ENCODE results near the gene KIF6.

KIF6 gene

DNA sequence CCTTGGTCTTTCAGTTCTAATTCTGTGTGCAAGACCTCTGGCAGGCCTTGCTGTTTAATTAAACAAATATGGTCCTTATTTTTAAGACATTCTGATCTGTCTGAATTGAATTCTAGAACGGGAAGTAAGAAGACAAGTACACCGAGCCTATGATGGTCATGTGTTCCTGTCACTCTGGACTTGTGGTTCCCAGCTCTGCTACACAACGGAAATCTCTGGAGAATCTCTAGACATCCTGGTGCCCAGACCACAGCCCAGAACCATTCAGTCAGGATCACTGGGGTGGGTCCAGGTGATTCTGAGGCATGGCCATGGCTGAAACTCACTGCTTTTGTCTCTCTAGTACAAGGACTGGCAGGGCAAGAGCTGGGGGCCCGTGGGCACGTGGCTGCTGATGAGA lies 386.8 kb downstream of the KIF6 start:
- DNase-seq, result no peak

DNA sequence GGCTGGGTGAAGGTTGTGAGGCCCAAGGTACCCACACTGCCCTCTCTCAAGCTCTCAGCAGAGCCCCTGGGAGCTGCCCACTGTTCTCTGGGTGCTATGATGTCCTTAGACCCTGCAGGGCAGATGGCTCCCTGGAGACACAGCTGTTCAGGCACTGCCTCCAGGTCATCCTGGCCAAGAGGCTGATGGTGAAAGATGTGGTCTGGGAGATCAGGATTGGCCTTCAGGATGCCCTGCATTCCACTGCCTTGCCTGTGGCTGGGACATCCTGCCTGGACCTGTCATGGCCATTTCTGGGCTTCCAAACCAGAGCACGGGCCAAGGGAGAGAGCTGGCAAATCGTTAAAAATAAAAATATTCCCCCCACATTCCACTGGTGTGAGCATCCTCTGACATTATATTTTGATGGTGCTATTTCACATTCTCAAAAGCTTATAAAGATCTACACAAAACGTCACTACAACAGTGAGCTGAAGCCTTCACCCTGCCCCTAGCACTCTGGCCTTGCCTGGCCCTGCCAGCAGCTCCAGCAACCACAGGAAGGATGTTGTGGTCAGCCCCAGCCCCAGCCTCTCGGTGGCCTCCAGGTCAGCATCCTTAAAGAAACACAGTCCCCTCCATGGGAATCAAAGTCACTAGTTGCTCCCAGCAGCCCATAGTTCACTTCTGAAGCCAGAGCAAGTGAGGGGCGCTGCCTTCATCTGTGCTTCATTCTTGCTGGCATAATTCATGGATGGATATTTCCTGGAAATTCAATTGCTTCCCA lies 389.2 kb downstream of the KIF6 start:
- DNase-seq, result no peak

DNA sequence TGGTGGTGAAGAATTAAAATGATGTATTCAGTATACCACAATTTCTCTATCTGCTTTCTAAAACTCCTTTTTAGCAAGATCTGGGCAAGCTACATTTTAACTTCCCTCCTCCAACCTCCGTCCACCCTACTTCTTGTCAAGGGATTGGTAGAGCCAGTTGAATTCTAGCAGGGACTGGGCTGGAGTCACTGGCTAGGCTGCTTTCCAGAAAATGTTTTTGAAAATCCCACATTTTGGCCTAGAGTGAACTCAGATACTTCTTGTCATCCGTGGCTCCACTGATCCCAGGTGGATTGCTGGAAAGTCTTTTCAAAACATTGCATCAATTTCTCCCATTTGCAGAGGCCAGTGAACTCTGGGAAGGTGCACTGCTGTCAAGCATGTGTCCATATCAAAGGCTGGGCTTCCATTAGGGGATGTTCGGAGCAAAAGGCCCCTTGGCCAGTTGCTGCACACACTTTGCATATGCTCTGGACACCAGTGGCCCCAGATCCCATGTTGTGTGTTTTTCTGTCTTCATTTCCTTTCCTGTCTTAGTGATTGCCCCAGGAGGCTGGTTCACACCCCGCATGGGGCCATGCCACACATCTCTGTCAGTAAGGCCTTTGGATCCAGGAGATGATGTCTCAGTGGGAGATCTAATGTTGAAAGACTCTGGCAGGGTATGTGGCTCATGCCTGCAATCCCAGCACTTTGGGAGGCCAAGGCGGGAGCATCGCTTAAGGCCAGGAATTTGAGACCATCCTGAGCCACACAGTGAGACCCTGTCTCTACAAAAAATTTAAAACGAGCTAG lies 391.4 kb downstream of the KIF6 start:
- no peak for DNase-seq

DNA sequence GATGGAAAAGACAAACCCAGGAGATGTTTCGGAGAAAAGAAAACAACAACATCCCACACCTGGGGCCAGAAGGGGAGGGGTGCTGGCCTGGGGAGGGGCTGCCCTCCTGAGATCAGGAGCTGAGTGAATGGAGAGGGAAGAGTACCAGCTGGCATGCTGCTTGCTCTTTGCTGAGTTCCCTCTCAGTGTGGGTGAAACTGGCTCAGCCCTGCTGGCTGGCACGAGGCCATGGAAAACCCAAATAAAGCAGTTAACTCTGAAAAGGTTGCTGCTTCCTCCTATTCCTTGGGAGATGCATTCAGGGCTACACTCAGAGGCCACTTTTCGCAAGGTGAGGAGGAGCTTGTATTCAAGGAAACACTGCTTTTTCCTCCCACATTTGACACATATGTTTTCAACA lies 394.7 kb downstream of the KIF6 start:
- no peak for DNase-seq

DNA sequence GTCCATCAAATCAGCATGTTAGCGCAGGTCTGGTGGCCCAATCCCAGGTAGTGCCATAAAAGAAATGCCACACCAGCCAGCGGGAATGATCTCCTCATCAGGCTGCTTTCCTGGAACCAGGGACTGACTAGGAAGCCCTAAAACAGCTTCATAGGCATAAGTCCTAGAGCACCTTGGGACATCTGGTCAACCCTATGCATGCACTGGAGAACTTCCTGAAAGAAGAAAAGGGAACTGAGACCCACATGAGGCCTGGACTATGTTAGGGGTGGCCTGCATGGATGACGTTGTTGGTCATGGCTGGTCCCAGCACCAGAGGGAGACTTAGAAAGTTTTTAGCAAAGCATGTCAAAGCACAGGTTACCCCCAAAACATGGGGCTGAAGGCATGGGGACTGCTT lies 395.2 kb downstream of the KIF6 start:
- DNase-seq, result no peak

DNA sequence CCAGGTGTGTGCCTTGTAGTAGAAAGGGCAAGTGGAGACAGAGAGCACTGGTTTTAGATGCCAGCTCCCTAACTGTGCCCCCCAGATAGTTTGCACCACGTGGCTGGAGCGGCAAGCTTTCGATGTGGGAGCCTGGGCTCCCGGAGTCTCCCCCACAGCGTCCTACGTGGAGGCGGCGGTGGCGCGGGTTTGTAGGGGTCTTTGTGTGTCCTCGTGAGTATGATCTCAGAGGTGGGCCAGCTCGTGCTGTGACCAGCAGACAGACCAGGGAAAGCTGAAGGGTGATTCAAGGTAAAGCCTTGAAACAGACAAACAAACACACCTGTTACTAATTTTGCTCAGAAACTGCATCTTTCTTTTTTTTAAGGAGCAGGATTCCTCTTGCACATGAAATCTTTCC lies 397.1 kb downstream of the KIF6 start:
- DNase-seq, result no peak

DNA sequence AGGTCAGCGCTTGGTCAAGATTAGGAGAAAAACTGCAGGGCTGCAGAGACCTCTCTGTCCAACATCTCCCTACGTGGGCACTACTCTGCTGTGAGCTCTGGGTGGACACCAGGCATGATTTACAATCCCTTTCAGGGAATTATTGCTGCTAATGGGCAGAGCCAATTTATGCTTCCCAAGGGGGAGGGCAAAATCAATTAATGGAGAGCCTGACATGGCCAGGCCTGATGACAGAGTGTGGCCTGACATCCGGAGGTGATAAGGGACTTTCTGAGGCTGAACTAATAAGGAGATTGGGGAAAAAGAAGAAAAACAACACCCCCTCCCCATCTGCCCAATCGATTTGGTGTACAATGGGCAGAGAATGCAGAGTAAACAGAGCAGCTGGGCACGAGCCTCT lies 397.7 kb downstream of the KIF6 start:
- no peak for DNase-seq

DNA sequence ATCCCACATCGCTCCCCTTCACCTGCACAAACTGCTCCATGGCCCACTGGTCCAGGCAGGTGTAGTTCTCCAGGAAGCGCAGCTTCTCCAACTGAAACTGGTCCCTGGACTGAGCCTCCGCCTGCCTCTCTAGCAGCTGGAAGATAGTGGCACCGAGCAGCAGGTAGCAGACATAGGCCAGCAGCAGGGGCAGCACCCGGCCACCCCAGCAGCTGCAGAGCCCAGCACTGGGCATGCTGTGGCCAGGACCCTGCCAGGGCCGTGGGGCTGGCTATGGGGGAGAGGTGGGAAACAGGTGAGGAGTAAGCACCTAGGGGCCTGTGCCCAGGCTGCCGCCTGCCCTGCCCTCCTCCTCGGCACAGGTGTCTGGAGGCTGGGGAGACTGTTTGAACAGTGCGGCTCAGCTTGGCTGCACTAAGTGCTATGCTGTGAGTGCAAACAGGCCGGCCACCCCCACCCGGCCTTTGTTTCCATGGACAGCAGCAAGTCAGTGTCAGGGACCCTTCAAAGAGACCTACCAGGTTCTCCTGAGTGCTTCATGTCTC lies 402.8 kb downstream of the KIF6 start, which contains the start of gene KCNK16:
Gene KCNK16 (minus strand): TSS at position 397 of the 545 bp plus-strand sequence. CDS start 162 bp downstream, at position 235.
- no peak for DNase-seq

DNA sequence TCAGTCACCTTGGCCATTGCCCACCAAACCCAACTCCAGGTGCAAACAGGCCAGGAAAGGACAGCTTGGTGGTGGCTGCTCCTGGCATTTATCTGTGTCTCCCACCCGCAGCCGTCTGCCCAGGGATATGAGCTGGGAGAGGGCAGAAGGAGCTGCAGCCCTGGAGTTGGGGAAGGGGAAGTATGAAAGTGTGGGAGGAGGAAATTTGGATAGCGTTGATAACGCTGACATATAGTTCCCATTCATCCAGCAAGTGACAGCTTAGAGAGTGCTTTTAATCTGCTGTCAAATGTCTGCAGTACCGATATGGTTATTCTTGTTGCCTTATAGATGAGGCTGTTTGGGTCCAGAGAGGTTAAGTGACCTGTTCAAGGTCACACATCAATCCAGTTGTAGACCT lies 403.4 kb downstream of the KIF6 start:
- no peak for DNase-seq

DNA sequence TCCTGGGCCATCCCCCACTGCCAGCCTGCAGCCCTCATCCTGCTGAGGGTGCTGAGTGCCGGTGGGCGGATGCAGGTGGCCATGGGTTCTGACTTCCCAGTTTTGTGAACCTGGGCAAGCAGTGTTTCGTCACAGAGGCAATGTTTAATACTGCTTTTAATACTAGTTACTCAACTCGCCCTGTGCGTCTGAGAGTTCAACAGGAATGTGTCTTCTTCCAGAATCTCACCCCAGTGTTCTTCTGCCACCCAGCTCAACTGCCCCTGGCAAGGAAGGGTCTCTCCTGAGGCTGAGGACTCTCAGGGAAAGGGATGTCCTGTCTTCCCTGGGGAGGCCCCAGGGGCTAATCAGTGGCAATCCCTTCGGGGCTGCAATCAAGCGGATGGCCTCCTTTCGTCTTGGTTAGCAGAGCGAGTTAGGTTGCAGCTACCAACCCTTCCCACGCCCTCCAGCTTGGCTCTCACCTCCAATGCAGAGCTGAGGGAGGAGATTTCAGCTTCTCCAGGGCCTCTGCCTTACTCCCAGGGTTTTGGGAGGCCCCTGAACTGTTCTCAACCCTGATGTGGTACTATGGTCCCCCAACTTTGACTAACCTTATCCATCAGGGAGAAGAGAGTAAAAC lies 404.7 kb downstream of the KIF6 start:
- no peak for DNase-seq

DNA sequence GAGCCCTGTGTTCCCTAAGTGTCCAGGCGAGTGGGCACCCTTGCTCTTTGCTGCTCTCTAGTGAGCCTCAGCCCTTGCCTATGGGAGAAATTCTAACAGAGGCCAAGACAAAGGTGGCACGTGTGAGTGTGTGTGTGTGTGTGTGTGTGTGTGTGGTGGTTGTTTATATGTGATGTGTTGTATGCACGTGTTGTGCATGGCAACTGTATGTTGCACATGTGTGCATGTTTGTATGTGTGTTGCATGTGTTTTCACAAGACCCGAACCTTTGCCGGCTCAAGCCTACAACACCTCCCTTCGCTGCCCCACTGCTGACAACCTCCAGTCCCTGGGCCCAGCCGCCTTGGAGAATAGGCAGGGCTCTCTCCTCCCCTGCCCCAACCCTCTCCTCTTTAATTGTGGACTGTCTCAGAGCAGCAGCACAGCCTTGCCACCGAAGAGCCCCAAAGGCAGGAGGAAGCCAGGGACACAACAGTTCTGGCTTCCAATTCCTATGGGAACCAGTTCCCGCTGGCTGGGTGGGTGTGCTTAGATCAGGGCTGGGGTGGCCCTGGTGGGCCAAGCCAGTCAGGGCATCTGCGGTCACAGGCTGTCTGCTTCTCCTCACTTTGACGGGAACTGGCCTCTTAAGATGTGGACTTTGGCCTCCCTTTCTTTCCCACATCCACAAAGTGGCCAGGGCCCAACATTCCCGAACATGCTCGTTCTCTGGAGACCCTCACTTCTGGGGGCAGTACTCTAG lies 405.4 kb downstream of the KIF6 start:
- no peak for DNase-seq

DNA sequence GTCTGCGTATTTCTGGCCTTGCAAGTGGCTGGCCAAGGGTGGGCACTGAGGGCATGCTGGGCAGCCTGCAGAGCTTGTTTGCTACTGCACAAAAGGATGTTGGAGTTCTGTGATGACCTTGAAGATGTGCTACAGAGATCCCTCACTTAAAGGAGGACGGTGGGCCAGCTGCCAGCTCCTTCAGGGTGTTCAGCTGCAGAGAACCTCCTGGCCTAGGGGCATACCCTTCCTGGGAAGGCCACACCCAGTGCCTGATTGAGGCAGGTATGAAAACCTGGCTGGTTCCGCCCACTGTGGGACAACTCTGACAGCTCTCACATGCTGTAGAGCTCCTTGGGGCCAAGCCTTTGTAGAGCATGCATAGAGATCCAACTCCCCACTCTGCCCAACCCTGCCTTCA lies 408.0 kb downstream of the KIF6 start:
- no peak for DNase-seq

DNA sequence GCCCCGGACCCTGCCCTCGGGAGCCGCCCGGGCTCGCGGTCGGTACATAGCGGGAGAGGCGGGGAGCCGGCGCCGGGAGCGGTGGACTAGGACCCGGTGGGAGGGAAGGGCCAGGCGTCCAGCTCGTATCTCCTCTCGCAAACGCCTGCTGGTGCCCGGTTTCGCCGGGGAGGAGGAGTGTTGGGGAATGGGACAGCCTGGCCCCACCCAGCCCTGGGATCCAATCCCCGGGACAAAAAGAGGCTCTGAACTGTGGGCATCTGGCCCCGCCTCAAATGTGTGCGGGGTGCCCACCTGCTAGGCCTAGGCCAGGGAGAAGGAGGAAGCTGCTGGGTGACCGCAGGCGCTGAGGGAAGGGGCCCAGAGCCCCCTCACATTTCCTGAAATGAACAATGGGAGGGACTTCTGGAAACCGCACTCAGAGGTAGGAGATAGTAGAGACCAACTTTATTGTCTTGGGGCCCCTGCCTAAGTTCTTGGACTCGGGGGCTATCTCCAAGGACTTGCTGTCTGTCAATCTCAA lies 410.9 kb downstream of the KIF6 start, which contains the start of gene KCNK17:
Gene KCNK17 (minus strand): TSS at position 147 of the 523 bp plus-strand sequence. CDS start 99 bp downstream, at position 48.
- no peak for DNase-seq

DNA sequence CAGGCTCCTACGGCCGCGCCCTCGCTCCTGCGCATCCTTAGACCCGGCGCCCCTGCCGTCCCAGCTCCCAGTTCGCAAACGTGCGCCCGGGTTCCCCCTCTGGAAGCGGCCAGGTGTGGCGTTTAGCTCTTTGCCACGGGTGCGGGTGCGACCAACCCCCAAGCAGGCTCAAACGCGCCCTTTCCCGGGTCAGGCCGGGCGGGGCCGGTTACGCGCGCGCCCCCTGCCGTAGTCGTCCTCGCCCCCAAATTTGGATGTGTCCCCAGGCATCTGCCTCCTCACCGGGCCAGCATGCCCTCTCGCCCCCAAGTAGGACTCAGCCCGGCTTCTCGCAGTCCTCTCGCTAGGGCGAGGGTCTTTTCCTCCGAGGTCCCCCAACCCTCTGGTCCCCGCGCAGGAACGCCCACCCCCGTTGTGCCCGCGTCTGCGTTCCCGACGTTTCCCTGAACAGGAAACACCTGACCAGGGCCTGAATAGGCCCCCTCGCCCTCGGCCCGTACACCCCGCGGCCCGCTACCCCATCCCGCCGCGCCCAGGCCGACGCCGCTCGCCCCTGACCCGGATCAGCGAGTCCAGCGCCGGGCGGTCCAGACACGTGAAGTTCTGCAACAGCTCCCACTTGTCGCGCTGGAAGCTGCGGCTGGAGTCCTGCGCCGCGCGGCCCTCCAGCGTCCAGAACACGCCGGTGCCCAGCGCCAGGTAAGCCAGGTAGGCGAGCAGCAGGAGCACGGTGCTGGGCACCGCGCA lies 411.5 kb downstream of the KIF6 start:
- no peak for DNase-seq

DNA sequence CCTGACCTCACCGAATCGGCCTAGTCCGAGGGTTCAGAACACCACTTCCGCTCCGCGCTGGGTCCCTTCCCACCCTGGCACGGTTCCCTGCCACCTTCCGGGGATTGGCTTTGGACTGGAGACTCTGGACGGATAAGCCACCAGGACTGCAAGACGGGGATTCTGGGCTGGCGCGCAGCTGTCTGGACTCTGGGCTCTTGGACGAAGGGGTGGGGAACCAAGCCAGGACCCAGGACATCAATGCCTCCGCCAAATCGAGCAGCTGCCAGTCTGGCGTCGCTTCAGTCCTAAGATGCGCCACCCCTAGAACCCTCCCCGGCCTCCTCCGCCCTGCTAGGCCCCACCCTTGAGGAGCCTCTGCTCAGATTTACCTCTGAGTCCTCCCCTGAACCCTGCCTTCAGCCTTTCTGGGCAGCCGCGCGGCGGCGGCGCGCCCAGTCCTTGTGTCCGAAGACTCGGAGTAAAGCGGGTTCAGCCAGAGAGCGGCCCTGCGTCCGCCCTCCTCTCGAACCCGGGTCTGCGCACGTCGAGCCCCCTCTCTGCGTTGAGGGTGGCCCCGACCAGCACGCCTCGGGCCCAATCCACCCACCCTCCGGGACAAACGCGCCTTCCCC lies 412.2 kb downstream of the KIF6 start:
- DNase-seq, result no peak

DNA sequence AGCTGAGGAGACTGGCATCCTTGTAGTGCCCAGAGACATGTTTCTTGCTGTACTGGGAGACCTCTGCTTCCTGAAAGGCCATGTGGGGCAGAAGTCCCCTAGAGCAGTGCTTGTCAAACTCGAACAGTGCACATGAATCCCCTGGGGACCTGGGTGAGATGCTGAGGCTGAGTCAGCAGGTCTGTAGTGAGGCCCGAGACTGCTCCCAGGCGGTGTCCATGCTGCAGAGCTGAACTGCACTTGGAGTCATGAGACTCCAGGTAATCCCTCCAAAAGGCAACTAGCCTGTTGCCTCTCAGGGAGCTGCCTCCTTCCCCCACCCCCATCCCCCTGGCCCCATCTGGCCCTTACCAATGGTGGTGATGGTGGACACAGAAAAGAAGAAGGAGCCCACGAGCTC lies 414.7 kb downstream of the KIF6 start:
- no peak for DNase-seq

DNA sequence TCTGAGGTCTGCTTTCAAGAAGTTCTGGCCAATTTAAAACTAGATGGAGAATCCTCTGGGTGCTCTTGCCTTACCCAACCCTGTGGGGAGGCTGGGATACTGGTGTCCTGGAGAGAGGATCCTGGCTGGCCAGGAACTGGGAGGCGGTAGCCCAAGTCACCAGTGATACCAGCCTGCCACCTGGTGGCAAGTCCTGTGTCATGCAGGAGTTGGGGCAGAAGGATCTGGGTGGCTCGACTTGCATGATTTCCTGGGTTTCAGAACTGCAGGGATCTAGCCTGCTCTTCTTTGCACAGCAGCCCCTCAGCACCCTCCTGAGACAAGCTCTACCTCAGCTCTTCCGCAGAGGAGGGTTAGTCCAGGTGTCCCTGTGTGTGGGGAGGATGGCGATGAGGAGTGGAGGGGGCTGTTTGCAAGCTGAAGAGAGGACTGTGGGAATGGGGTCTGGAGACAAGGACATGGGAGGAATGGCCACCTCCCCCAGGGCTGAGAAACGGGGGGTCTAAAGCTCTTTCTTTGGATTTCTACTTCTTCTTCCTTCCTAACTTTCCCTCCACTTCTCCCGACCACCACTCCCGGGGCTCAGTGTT lies 415.2 kb downstream of the KIF6 start:
- DNase-seq, result peak; percentile 37 to 47

DNA sequence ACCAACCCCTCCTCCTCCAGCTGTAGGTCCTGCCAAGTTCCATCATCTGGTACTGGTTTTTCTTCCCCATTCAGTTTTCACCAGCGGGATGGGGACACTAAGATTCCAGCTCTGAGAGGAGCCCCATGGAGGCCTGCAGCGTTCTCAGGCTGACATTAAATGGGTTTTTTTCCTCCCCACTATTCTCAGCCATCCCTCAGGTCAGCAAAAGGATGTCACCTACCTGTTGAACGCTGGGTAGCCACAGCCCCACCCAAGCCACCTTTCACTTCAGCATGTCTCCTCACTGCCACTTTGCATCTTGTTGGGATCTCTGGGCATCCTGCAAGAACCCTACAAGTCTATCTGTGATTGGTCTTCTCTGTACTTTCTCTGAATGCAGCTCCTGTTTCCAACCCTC lies 417.7 kb downstream of the KIF6 start:
- DNase-seq, result no peak

DNA sequence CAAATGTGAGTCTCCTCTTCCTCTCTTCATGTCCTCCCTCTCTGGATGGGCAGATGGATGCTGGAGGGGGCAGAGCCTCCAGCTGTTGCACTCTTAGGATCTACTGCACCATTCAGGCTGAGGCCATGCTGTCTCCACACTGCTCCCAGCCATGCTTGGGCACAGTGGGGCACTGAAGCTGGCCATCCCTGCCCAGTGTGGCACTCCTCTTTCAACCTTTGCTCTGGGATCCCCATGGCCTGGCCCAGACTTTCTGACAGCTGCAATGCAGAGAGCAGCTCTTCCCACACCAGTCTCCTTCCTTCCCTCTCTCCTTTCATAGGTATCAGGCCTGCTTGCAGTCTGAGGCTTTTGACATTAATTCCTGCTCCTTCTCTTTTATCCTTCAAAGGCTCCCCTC lies 420.3 kb downstream of the KIF6 start:
- no peak for DNase-seq

DNA sequence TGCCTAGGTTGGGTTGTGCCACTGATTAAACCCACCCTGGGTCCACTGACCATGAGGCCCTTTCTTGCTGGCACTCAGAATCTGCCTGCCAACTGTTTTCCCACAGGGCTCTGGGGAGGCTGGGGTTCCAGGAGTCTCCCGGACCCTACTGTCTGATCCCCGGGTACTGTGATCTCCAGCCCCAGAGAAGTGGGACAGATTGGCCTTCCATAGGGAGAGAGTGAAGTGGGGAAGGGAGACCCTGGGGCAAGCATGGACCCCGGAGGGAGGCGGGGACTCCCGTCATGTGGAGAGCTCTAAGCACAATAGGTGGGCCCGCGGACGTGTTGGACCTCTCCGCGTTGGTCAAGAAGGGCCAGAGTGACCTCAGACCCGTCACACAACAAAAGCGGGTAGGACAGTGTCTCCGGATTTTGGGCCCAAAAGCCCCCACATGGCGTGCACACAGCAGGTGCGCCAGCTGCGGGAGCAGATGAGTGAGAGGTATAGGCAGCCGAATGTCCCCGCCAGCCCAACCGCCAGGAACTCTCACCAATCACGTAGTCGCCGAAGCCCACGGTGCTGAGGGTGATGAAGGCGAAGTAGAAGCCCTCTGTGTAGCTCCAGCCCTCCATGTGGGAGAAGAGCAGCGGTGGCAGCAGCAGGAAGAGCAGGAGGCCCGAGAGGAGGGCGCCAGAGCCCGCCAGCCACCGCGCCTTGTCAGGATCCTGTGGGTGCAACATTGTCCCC lies 421.6 kb downstream of the KIF6 start:
- DNase-seq, result no peak
